HG02571 (cell line): ENCODE measurements around the gene ZNF891.

ENCODE experiments used
- ATAC-seq: cut with Tn5 transposase; IDR thresholded peaks from one replicate; pipeline ENCODE4 v1.9.1; 2021; ENCODE audit warnings: mild to moderate bottlenecking, moderate library complexity; ENCODE audit not compliant: unreplicated experiment

Gene ZNF891

DNA sequence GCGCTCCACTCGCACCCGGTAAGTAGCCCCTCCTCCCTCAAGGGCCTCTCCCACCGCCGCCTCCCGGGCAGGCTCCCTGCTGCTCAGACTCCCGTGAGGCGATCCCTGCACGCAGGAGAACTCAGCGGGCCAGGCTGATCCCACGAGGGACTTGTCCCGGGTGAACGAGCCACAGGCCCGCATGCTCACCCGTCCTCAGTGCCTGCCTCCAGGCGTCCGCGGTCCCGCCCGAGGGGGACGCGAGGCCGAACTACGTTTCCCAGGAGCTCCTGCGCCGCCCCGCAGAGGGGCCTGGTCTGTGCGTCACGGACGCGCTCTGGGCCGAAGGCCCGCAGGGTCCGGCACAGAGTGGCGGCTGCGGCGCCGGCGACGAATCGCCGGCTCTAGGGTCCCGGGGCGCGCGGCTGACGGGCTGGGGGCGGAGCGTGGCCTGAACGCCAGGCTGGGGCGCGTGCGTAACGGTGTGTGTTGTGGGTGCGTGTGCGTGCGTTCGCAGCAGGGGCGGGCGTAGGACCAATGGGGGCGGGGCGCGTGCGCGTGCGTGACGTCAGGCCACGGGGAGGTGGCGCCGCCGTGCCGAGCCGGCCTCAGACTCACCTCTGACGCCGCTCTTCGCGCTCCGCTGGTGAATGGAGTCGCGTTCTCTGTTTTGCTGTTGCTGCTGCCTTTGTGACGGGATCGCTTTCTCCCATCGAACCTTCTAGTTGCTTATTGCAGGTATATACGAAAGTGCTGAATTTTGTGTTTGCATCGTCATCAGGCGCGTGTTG, at the start of gene ZNF891, which contains the start of gene ZNF10:
TSS of gene ZNF891 (minus strand) at position 237 of the 770 bp plus-strand sequence. CDS start 8,356 bp downstream, outside the sequence.
TSS of gene ZNF10 (plus strand) at position 590 of the 770 bp plus-strand sequence. CDS start 13,866 bp downstream, outside the sequence.
- ATAC-seq, result peak; percentile 93

GRCh38 chr12:133174901-133175300, 44.8 kb upstream of the ZNF891 start:
- ATAC-seq, result no peak

DNA sequence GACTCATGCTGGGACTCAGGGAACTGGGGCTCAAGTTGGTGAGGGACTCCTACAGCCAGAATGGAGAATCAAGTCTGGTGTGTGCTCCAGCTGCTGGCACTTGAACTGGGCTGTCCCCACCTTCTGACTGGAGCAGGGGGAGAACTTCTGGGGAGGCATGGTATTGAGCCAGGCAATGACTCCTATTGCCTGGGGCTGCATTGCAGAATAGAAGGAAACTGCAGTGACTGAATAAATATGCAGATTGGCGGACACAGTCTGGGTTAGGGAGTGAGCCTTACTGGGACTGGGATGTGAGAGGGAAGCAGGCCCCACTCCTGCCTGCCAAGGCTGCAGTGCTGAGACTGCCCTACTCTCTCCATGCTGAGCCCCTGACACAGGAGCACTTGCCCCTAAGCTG, 42.4 kb upstream of the ZNF891 start:
- ATAC-seq, result no peak

DNA sequence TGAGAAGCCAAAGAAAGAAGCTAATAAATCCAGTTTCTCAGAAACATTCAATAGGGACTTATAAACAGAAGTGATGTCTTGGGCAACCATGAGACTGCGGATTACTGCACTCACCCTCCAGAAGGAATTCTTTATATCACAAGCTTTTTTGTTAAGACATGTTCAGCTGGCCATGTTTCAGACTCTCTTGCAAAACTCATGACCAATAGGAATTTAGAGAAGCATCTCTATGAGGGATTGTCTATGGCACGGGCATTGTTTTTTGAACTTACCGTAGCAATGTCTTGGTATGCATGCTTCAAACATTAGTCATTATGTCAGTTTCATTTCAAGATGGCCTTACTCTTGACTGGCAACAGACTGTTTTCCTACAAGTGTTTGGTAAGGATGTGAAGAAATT, 35.7 kb upstream of the ZNF891 start:
- ATAC-seq, result no peak

- no peak for ATAC-seq
These were observed 26.1 kb upstream of the ZNF891 start for GRCh38 chr12:133156125-133156690.

GRCh38 chr12:133145981-133146380, 15.9 kb upstream of the ZNF891 start:
- ATAC-seq, result no peak

DNA sequence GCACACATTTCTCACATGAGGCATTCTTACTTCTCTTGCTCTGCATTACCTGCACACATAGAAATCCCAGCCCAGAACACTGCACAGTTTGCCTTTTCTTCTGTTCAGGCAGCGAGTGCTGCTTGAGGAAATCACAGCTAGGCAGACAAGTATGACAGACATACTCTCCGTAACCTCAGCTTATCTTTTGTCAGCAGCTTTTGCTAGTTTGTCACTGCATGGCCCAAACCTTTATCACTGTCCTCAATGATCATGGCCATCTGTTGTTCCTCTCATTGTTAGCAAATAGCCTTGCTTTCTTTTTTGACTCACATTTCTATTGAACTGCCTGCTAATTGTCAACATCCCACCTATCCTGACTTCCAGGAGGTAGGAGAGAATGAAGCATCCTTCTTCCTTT, 5.7 kb upstream of the ZNF891 start:
- ATAC-seq, result no peak

DNA sequence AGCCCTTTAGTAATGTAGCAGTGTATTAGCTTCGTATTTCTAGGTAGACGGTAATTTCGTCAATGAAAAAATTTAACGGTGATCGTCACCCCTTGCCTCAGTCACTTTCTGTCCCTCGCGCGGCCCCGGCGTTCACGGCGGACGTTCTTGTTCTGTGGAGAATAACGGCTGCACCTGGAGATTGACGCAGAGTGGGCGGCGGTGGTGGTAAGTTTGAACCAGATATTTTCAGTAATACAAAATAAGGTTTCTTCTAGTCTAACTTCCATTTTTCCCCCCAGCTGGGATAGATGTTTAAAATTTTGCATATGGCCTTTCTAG, 694 bp upstream of the ZNF891 start:
- ATAC-seq, result no peak

GRCh38 chr12:133129368-133130037, 571 bp downstream of the ZNF891 start:
- ATAC-seq, result no peak

DNA sequence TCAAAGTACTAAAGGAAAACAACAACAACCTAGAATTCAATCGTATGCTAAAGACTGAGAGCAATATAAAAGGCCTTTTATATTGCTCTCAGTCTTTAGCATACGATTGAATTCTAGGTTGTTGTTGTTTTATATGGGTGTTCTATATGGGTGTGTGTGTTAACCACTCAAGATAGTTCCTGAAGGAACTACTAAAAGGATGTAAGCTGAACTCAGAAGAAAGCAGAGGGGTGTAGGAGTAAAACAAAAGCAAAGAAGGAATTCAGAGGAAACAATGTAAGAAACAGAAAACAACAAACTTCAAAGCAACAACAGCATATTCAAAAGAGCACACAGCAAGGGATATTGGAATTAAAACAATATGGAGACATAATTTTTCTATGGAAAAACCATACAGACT, 5.4 kb downstream of the ZNF891 start:
- ATAC-seq, result no peak

- ATAC-seq, result no peak
These were observed 9.5 kb downstream of the ZNF891 start for GRCh38 chr12:133120385-133121191.

DNA sequence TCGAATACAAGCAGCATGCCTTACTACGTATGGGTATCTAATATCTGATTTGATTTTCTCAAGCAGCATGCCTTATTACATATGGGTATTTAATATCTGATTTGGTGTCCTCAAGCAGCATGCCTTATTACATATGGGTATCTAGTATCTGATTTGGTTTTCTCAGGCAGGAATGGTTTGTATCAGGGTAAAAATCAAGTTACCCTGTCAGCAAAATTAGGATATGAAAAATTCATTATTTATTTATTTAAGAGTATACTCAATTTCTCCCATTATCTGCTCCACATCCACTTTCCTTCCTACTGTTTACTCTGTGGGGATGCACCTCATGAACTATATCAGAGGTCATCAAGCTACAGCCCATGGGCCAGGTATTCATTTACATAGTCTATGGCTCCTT, 21.9 kb downstream of the ZNF891 start:
- no peak for ATAC-seq

DNA sequence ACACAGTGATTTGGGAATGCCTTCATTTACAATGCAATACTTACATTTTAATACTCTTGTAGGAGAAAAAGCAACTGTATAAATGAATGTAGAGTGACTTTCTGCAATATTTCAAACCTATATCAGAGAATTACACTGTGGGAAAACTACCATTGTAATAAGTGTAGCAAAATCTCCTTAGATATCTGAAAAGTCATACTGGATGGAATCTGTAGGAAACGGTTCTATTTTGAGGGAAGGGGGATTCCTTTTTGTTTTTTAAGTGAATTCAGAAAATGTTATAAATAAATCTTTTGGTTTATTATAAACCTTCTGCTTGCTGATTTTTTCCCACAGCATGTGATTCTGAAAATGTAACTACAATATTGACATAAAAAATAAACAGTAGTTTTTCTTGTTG, 23.0 kb downstream of the ZNF891 start:
- no peak for ATAC-seq

DNA sequence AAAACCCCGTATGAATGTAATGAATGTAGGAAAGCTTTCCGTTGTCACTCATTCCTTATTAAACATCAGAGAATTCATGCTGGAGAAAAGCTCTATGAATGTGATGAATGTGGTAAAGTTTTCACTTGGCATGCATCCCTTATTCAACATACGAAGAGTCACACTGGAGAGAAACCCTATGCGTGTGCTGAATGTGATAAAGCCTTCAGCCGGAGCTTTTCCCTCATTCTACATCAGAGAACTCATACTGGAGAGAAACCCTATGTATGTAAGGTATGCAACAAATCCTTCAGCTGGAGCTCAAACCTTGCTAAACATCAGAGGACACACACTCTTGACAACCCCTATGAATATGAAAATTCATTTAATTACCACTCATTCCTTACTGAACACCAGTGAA, 23.8 kb downstream of the ZNF891 start:
- no peak for ATAC-seq

DNA sequence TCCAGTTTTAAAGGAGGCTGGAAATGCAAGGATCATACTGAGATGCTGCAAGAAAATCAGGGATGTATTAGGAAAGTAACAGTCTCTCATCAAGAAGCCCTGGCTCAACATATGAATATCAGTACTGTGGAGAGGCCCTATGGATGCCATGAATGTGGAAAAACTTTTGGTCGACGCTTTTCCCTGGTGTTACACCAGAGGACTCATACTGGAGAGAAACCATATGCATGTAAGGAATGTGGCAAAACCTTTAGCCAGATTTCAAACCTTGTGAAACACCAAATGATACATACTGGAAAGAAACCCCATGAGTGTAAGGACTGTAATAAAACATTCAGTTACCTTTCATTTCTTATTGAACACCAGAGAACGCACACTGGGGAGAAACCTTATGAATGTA, 24.5 kb downstream of the ZNF891 start:
- ATAC-seq, result no peak

GRCh38 chr12:133083345-133083744, 46.7 kb downstream of the ZNF891 start:
- ATAC-seq, result no peak

GRCh38 chr12:133081159-133081780, 48.8 kb downstream of the ZNF891 start:
- ATAC-seq, result no peak

DNA sequence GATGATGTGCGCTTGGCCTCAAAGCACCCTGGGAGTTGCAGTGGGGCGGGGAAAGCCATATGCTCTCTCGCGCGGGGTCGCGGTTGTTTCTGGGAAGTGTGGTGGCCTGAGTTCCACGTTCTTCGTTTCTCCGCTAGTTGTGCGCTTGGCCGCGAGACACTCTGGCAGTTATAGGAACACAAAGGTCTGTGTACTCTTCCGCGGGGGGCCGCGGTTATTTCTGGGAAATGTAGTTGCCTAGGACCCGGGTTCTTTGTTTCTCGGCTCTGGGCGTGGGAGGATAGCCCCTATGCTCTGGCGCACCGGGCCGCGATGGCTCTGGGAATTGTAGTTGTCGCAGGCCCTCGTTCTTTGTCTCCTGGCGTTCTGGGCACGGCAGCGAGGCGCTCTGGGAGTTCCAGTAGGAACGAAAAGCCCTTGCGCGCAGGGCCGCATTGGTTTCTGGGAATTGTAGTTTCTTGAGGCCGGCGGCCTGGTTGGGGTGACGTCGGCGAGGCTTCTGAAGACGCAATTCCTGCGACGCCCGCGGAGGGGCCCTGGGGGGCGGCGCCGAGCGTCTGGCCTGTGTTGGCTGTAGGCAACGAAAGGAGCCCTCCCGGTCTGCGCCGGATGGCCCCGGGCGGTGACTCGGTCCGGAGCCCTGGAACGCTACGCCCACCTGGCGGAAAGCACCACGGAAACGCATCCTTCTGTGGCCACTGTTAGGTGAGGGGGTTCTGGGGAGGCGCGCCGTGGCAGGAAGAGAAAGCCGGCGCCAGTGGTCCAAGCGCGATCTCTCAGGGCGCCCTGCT, 49.5 kb downstream of the ZNF891 start, which contains the start of gene ZNF140:
TSS of gene ZNF140 (plus strand) at position 556 of the 791 bp plus-strand sequence. CDS start 398 bp downstream, outside the sequence.
- peak; percentile 64 for ATAC-seq

DNA sequence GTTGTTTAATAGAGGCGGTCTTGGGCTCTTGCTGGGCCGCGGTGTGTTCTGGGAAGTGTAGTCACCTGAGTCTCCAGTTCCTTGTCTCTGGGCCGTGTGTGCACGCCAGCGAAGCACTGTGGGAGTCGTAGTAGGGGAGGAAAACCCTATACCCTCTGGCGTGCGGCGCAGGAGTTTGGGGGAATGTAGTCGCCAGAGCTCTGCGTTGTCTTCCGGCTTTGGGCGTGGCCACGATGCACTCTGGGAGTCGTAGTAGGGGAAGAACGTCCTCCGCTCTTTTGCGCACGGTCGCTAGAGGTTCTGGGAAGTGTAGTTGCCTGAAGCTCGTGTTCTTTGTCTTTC, 50.1 kb downstream of the ZNF891 start:
- ATAC-seq, result peak; percentile 74

- ATAC-seq, result no peak
These were observed 56.2 kb downstream of the ZNF891 start for GRCh38 chr12:133073836-133074235.
